Stimulated activated CD4-positive, alpha-beta T cell treated with anti-CD3 and anti-CD28 coated beads, Interleukin-4, amount 100 ng/mL, for 4 hours (primary cell): ENCODE results near the gene PIK3R5.
"Not testable (repeated sequence)": the region's sequence is repeated elsewhere in the genome, so short reads cannot be mapped to it uniquely, and the experiment has no call there.

Experiments used
- DNase-seq, 2 experiments: peaks; one replicate each; pipeline ENCODE4 v3.0.0-alpha.2; 2020

Gene PIK3R5

GRCh38 chr17:8872705-8873435 lies 92.6 kb downstream of the PIK3R5 start:
- no peak for DNase-seq

GRCh38 chr17:8872036-8872704 lies 93.3 kb downstream of the PIK3R5 start:
- DNase-seq = no peak

- no peak for DNase-seq
Measured at GRCh38 chr17:8871081-8871581, 94.4 kb downstream of the PIK3R5 start.

- no peak for DNase-seq
Measured at GRCh38 chr17:8870406-8871040, 95.0 kb downstream of the PIK3R5 start.

- no peak for DNase-seq
Measured at GRCh38 chr17:8869114-8869815, 96.2 kb downstream of the PIK3R5 start.

- no peak for DNase-seq
Measured at GRCh38 chr17:8868529-8868951, 97.0 kb downstream of the PIK3R5 start.

- DNase-seq = no peak
Measured at GRCh38 chr17:8868092-8868491, 97.4 kb downstream of the PIK3R5 start.

- no peak for DNase-seq
Measured at GRCh38 chr17:8867361-8867981, 98.0 kb downstream of the PIK3R5 start, which contains the start of gene PIK3R6. Gene PIK3R6, minus strand, starts transcription at chr17:8867674. Its CDS starts 17,880 bp downstream, at chr17:8849794.

- DNase-seq = no peak
Measured at GRCh38 chr17:8865811-8866210, 99.7 kb downstream of the PIK3R5 start.

- DNase-seq = no peak
Measured at GRCh38 chr17:8865385-8865784, 100.1 kb downstream of the PIK3R5 start.

GRCh38 chr17:8862213-8863056 lies 103.1 kb downstream of the PIK3R5 start:
- DNase-seq = no peak

- no peak for DNase-seq
Measured at GRCh38 chr17:8861495-8862181, 103.9 kb downstream of the PIK3R5 start.

GRCh38 chr17:8859804-8860430 lies 105.6 kb downstream of the PIK3R5 start:
- DNase-seq = no peak

GRCh38 chr17:8859027-8859803 lies 106.3 kb downstream of the PIK3R5 start:
- DNase-seq = no peak

GRCh38 chr17:8857919-8858318 lies 107.6 kb downstream of the PIK3R5 start:
- no peak for DNase-seq

- no peak for DNase-seq
Measured at GRCh38 chr17:8856869-8857575, 108.5 kb downstream of the PIK3R5 start.

GRCh38 chr17:8856205-8856603 lies 109.3 kb downstream of the PIK3R5 start:
- DNase-seq = not testable (repeated sequence)

GRCh38 chr17:8855477-8856204 lies 109.9 kb downstream of the PIK3R5 start:
- DNase-seq = no peak
